Progenitor cell of endocrine pancreas (in vitro differentiated cells): ENCODE measurements around the gene TRIM66. TPM values are rescaled to one million over a fixed set of nuclear protein-coding genes. Genes with fewer than 3 reads are reported as not detected.

ENCODE experiments used
- DNase-seq: peaks from one replicate; pipeline ENCODE4 v3.0.0; 2021; ENCODE audit warnings: low spot score; ENCODE audit not compliant: unreplicated experiment
- H3K27ac Mint-ChIP-seq: 2 replicates; pipeline ENCODE4 v1.8.0; 2021; ENCODE audit warnings: mild to moderate bottlenecking, moderate library complexity, mixed read lengths
- H3K27me3 Mint-ChIP-seq: 2 replicates; pipeline ENCODE4 v1.8.0; 2021; ENCODE audit warnings: mixed read lengths
- H3K36me3 Mint-ChIP-seq: 2 replicates; pipeline ENCODE4 v1.8.0; 2022; ENCODE audit warnings: mixed read lengths; ENCODE audit not compliant: insufficient read depth
- H3K4me1 Mint-ChIP-seq: 2 replicates; pipeline ENCODE4 v1.8.0; 2021; ENCODE audit warnings: low read depth, mixed read lengths
- H3K4me3 Mint-ChIP-seq: 2 replicates; pipeline ENCODE4 v1.8.0; 2021; ENCODE audit warnings: low read depth, mild to moderate bottlenecking, moderate library complexity, mixed read lengths
- H3K9me3 Mint-ChIP-seq: 2 replicates; pipeline ENCODE4 v1.8.0; 2021; ENCODE audit warnings: low read depth, mixed read lengths
- CTCF ChIP-seq: fragments of 200-600 bp; sonication (generic); IDR thresholded peaks from one replicate; pipeline ENCODE4 v1.5.0; 2021; ENCODE audit warnings: antibody characterized with exemption, mild to moderate bottlenecking; ENCODE audit not compliant: unreplicated experiment
- total RNA-seq: library from RNA; stranded (reverse); gene quantifications from 2 replicates; pipeline ENCODE4 v1.2.1, GENCODE V29; 2021

TRIM66 gene
- total RNA-seq, 1 donor from 2014 or later = 9.4 TPM

- Mint-ChIP-seq H3K27me3 (no peaks in the 10 kb centered on the region), H3K36me3 (peaks cover 3% of the 10 kb centered on the region), H3K4me3 (no peak overlapping the region), H3K9me3 (no peaks in the 10 kb centered on the region), H3K4me1 (no peaks in the 10 kb centered on the region), H3K27ac (no peak overlapping the region)
- DNase-seq = no peak
- no peak for TF ChIP-seq CTCF
Measured at GRCh38 chr11:8652140-8652539, 30.3 kb downstream of the TRIM66 start.

- Mint-ChIP-seq H3K27ac (no peak overlapping the region), H3K36me3 (peaks cover 3% of the 10 kb centered on the region), H3K9me3 (no peaks in the 10 kb centered on the region), H3K4me1 (no peaks in the 10 kb centered on the region), H3K27me3 (no peaks in the 10 kb centered on the region), H3K4me3 (no peak overlapping the region)
- TF ChIP-seq CTCF = no peak
- DNase-seq = no peak
Measured at GRCh38 chr11:8650401-8650990, 32.0 kb downstream of the TRIM66 start.

- no peaks in the 10 kb centered on the region for H3K27me3 Mint-ChIP-seq
- H3K27ac Mint-ChIP-seq = no peak overlapping the region
- peaks cover 3% of the 10 kb centered on the region for H3K36me3 Mint-ChIP-seq
- H3K4me3 Mint-ChIP-seq = no peak overlapping the region
- H3K9me3 Mint-ChIP-seq = no peaks in the 10 kb centered on the region
- DNase-seq = no peak
- H3K4me1 Mint-ChIP-seq = no peaks in the 10 kb centered on the region
- no peak for TF ChIP-seq CTCF
Measured at GRCh38 chr11:8649361-8649760, 33.1 kb downstream of the TRIM66 start.

GRCh38 chr11:8646873-8647272 is 35.6 kb downstream of the TRIM66 start:
- Mint-ChIP-seq H3K9me3 (no peaks in the 10 kb centered on the region), H3K27me3 (no peaks in the 10 kb centered on the region), H3K4me1 (no peaks in the 10 kb centered on the region), H3K36me3 (peaks cover 3% of the 10 kb centered on the region), H3K4me3 (no peak overlapping the region), H3K27ac (no peak overlapping the region)
- no peak for DNase-seq
- TF ChIP-seq CTCF = no peak

- H3K9me3 Mint-ChIP-seq = no peaks in the 10 kb centered on the region
- H3K27me3 Mint-ChIP-seq = no peaks in the 10 kb centered on the region
- no peak for TF ChIP-seq CTCF
- peaks cover 4% of the 10 kb centered on the region for H3K36me3 Mint-ChIP-seq
- no peak for DNase-seq
- no peak overlapping the region for H3K27ac Mint-ChIP-seq
- no peak overlapping the region for H3K4me3 Mint-ChIP-seq
- no peaks in the 10 kb centered on the region for H3K4me1 Mint-ChIP-seq
Measured at GRCh38 chr11:8642196-8642841, 40.1 kb downstream of the TRIM66 start.
